ENCODE data around the gene DHRSX.

DNA sequence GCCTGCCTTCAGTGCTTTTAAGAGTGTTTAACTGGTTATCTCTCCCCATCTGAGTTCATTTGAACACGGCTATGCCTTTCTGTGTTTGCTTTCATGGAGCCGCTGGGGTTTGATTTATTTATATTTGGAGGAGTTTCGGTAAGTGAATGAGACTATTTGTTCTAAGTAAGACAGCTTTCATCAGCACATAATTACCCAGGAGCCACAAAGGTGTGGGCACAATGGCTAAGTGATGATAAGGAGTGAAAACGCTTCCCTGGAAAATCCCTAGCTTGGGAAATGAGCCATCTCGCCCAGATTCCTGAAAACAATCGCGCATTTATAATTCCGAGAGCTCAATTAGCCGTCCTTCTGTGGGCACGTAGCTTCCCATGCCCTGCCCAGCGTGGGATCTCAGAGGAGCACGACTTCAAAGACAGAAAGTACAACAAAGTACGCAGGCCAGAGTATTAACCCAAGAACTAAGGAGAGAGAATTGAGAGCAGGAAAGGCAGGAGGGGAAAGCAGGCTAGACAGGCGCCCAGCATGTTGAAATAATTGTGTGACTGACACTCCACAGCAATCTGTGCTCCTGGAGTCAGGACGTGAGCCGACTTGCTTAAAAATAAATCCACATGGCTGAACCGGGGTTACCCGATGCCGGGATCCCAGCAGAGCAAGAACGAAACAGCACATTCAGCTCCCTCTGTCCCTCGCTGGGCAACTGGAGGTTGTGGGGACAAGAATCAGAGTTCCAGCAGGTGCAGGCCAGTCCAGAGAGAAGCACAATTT is 99.0 kb downstream of the DHRSX start:
- TF ChIP-seq, protein P1, sequence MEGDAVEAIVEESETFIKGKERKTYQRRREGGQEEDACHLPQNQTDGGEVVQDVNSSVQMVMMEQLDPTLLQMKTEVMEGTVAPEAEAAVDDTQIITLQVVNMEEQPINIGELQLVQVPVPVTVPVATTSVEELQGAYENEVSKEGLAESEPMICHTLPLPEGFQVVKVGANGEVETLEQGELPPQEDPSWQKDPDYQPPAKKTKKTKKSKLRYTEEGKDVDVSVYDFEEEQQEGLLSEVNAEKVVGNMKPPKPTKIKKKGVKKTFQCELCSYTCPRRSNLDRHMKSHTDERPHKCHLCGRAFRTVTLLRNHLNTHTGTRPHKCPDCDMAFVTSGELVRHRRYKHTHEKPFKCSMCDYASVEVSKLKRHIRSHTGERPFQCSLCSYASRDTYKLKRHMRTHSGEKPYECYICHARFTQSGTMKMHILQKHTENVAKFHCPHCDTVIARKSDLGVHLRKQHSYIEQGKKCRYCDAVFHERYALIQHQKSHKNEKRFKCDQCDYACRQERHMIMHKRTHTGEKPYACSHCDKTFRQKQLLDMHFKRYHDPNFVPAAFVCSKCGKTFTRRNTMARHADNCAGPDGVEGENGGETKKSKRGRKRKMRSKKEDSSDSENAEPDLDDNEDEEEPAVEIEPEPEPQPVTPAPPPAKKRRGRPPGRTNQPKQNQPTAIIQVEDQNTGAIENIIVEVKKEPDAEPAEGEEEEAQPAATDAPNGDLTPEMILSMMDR (IDR thresholded peaks at IDR 0.05): no peak
- no peak for TF ChIP-seq POLR2A (IDR thresholded peaks at IDR 0.05; ENCODE audit: low read depth)

Measured in esophagus muscularis mucosa (tissue), 3 donors.